ENCODE results near the gene ELMO1.

Gene ELMO1

DNA sequence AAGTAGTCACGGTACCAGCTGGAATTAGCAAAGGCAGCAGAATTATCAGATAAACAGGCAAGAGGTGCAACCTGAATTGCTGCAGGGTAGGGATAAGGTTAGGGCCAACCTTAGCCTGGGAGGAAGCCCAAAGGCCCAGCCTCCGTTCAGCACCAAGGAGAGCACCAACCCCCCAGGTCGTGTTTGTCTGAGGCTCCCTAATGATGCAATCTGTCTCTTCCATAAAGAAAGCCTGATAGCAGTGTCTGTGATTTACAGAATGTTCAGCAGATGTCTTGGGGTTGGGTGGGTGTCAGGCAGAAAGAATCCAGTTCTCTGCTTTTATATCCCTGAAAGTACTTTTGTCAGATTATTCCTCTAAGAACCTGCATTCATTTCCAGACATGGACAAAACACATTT lies 396.0 kb downstream of the ELMO1 start:
- no peak for TF ChIP-seq EZH2phosphoT487 (IDR thresholded peaks at IDR 0.05; ENCODE audit: borderline replicate concordance, low read length)
- TF ChIP-seq, protein P1, sequence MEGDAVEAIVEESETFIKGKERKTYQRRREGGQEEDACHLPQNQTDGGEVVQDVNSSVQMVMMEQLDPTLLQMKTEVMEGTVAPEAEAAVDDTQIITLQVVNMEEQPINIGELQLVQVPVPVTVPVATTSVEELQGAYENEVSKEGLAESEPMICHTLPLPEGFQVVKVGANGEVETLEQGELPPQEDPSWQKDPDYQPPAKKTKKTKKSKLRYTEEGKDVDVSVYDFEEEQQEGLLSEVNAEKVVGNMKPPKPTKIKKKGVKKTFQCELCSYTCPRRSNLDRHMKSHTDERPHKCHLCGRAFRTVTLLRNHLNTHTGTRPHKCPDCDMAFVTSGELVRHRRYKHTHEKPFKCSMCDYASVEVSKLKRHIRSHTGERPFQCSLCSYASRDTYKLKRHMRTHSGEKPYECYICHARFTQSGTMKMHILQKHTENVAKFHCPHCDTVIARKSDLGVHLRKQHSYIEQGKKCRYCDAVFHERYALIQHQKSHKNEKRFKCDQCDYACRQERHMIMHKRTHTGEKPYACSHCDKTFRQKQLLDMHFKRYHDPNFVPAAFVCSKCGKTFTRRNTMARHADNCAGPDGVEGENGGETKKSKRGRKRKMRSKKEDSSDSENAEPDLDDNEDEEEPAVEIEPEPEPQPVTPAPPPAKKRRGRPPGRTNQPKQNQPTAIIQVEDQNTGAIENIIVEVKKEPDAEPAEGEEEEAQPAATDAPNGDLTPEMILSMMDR (IDR thresholded peaks at IDR 0.05; ENCODE audit: low read depth, low read length, poor library complexity, severe bottlenecking): no peak
- H3K4me2 ChIP-seq (ENCODE audit: low read length): no peak overlapping the region
- H3K36me3 ChIP-seq (ENCODE audit: control insufficient read depth, low read length): no peaks in the 10 kb centered on the region
- no peak overlapping the region for H3K27ac ChIP-seq (ENCODE audit: low read depth, low read length)
- H3K27me3 ChIP-seq (ENCODE audit: control insufficient read depth, low read length): no peaks in the 10 kb centered on the region
- no peaks in the 10 kb centered on the region for H3K4me1 ChIP-seq (ENCODE audit: control insufficient read depth, low read length)
- H3K9me3 ChIP-seq (ENCODE audit: control insufficient read depth, insufficient read depth, low read length): no peaks in the 10 kb centered on the region
- H3K79me2 ChIP-seq (ENCODE audit: control insufficient read depth, low read length): no peaks in the 10 kb centered on the region
- no peaks in the 10 kb centered on the region for H3F3A ChIP-seq (ENCODE audit: control insufficient read depth, insufficient read depth)
- H4K20me1 ChIP-seq (ENCODE audit: control insufficient read depth, insufficient read depth, low read depth, low read length): peaks cover 4% of the 10 kb centered on the region; the same call in 1 of the 2 replicates
- H3K4me3 ChIP-seq (ENCODE audit: low read length): no peak overlapping the region
- H3K9me2 ChIP-seq (replicated peaks; ENCODE audit: control insufficient read depth, low read length): no peaks in the 10 kb centered on the region

GRCh38 chr7:37050801-37051200 lies 397.9 kb downstream of the ELMO1 start:
- H3K36me3 ChIP-seq (ENCODE audit: control insufficient read depth, low read length): no peaks in the 10 kb centered on the region
- no peaks in the 10 kb centered on the region for H3K79me2 ChIP-seq (ENCODE audit: control insufficient read depth, low read length)
- no peak overlapping the region for H3K4me2 ChIP-seq (ENCODE audit: low read length)
- H3K4me1 ChIP-seq (ENCODE audit: control insufficient read depth, low read length): no peaks in the 10 kb centered on the region
- no peak for TF ChIP-seq EZH2phosphoT487 (IDR thresholded peaks at IDR 0.05; ENCODE audit: borderline replicate concordance, low read length)
- TF ChIP-seq, protein P1 (IDR thresholded peaks at IDR 0.05; ENCODE audit: low read depth, low read length, poor library complexity, severe bottlenecking): no peak
- H3K9me2 ChIP-seq (replicated peaks; ENCODE audit: control insufficient read depth, low read length): no peaks in the 10 kb centered on the region
- H3K4me3 ChIP-seq (ENCODE audit: low read length): no peak overlapping the region
- H3K9me3 ChIP-seq (ENCODE audit: control insufficient read depth, insufficient read depth, low read length): no peaks in the 10 kb centered on the region
- peaks cover 4% of the 10 kb centered on the region; the same call in 1 of the 2 replicates for H4K20me1 ChIP-seq (ENCODE audit: control insufficient read depth, insufficient read depth, low read depth, low read length)
- H3F3A ChIP-seq (ENCODE audit: control insufficient read depth, insufficient read depth): no peaks in the 10 kb centered on the region
- no peaks in the 10 kb centered on the region for H3K27me3 ChIP-seq (ENCODE audit: control insufficient read depth, low read length)
- H3K27ac ChIP-seq (ENCODE audit: low read depth, low read length): no peak overlapping the region

- H3K9me2 ChIP-seq (replicated peaks; ENCODE audit: control insufficient read depth, low read length): no peaks in the 10 kb centered on the region
- H3K27me3 ChIP-seq (ENCODE audit: control insufficient read depth, low read length): no peaks in the 10 kb centered on the region
- no peaks in the 10 kb centered on the region for H3K79me2 ChIP-seq (ENCODE audit: control insufficient read depth, low read length)
- H3K9me3 ChIP-seq (ENCODE audit: control insufficient read depth, insufficient read depth, low read length): no peaks in the 10 kb centered on the region
- peaks cover 6% of the 10 kb centered on the region; the same call in 1 of the 2 replicates for H4K20me1 ChIP-seq (ENCODE audit: control insufficient read depth, insufficient read depth, low read depth, low read length)
- no peak overlapping the region for H3K4me2 ChIP-seq (ENCODE audit: low read length)
- no peaks in the 10 kb centered on the region for H3K4me1 ChIP-seq (ENCODE audit: control insufficient read depth, low read length)
- H3K27ac ChIP-seq (ENCODE audit: low read depth, low read length): no peak overlapping the region
- no peak overlapping the region for H3K4me3 ChIP-seq (ENCODE audit: low read length)
- no peaks in the 10 kb centered on the region for H3K36me3 ChIP-seq (ENCODE audit: control insufficient read depth, low read length)
- no peaks in the 10 kb centered on the region for H3F3A ChIP-seq (ENCODE audit: control insufficient read depth, insufficient read depth)
- TF ChIP-seq, protein P1 (IDR thresholded peaks at IDR 0.05; ENCODE audit: low read depth, low read length, poor library complexity, severe bottlenecking): no peak
Observed at GRCh38 chr7:37048674-37049073, 400.0 kb downstream of the ELMO1 start.

GRCh38 chr7:37047260-37047659 lies 401.4 kb downstream of the ELMO1 start:
- Histone ChIP-seq H4K20me1 (ENCODE audit: control insufficient read depth, insufficient read depth, low read depth, low read length) (peaks cover 2% of the 10 kb centered on the region; the same call in 1 of the 2 replicates), H3K79me2 (ENCODE audit: control insufficient read depth, low read length) (no peaks in the 10 kb centered on the region), H3K36me3 (ENCODE audit: control insufficient read depth, low read length) (no peaks in the 10 kb centered on the region), H3F3A (ENCODE audit: control insufficient read depth, insufficient read depth) (no peaks in the 10 kb centered on the region), H3K9me3 (ENCODE audit: control insufficient read depth, insufficient read depth, low read length) (no peaks in the 10 kb centered on the region), H3K9me2 (replicated peaks; ENCODE audit: control insufficient read depth, low read length) (no peaks in the 10 kb centered on the region), H3K27ac (ENCODE audit: low read depth, low read length) (no peak overlapping the region), H3K4me3 (ENCODE audit: low read length) (no peak overlapping the region), H3K27me3 (ENCODE audit: control insufficient read depth, low read length) (no peaks in the 10 kb centered on the region), H3K4me1 (ENCODE audit: control insufficient read depth, low read length) (no peaks in the 10 kb centered on the region), H3K4me2 (ENCODE audit: low read length) (no peak overlapping the region)
- TF ChIP-seq, protein P1 (IDR thresholded peaks at IDR 0.05; ENCODE audit: low read depth, low read length, poor library complexity, severe bottlenecking): no peak
- TF ChIP-seq EZH2phosphoT487 (IDR thresholded peaks at IDR 0.05; ENCODE audit: borderline replicate concordance, low read length): no peak
